Measurements from ENCODE around the gene UNC13C.

DNA sequence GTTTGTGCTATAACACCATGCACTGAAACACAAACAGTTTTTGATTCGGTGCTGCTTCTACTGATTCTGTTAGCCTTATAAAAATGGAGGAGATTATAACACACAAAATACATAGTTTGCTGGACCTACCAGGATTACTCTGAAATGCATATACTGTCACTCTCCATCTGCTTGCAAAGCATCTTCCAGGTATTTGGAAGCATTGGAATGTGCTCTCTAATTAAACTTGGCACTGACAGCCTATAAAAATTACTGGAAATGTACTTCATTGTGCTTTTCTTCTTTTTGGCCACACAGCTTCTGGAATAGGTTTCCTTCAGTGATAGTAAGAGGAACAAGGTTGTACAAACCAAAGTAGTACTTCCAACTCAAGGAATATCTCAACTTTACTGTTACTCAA, 376.1 kb downstream of the UNC13C start:
- TF ChIP-seq, protein P1, sequence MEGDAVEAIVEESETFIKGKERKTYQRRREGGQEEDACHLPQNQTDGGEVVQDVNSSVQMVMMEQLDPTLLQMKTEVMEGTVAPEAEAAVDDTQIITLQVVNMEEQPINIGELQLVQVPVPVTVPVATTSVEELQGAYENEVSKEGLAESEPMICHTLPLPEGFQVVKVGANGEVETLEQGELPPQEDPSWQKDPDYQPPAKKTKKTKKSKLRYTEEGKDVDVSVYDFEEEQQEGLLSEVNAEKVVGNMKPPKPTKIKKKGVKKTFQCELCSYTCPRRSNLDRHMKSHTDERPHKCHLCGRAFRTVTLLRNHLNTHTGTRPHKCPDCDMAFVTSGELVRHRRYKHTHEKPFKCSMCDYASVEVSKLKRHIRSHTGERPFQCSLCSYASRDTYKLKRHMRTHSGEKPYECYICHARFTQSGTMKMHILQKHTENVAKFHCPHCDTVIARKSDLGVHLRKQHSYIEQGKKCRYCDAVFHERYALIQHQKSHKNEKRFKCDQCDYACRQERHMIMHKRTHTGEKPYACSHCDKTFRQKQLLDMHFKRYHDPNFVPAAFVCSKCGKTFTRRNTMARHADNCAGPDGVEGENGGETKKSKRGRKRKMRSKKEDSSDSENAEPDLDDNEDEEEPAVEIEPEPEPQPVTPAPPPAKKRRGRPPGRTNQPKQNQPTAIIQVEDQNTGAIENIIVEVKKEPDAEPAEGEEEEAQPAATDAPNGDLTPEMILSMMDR (IDR thresholded peaks at IDR 0.05; ENCODE audit: insufficient read depth, low read depth, low read length): no peak
- no peak for TF ChIP-seq EZH2 (IDR thresholded peaks at IDR 0.05; ENCODE audit: insufficient read depth, low read length)

Measured in astrocyte (in vitro differentiated cells and primary cell).